Calu3 (cell line): ENCODE results near the gene GMPR2. TPM values are rescaled to one million over a fixed set of nuclear protein-coding genes. Genes with fewer than 3 reads are reported as not detected.
A peak's percentile ranks its signal among the peaks of the same experiment; 100 is the strongest.
"Not testable (repeated sequence)": the region's sequence is repeated elsewhere in the genome, so short reads cannot be mapped to it uniquely, and the experiment has no call there.

Experiments used
- BruUV-seq: library from RNA; stranded (reverse); fragments of 400-500 nt; replicated peaks from 2 replicates; lab custom pipeline; 2021; lab: Mats Ljungman, UMichigan
- CTCF ChIA-PET: fragments of 300-600 bp; sonication (Branson Sonifier 250); formaldehyde crosslinking; loops from one replicate; lab custom pipeline; 2022; ENCODE audit warnings: antibody characterized with exemption; lab: Charles Lee
- DNase-seq: peaks from one replicate; pipeline ENCODE4 v3.0.0; 2022
- H3K27ac Mint-ChIP-seq: one replicate; pipeline ENCODE4 v1.8.0; 2022; ENCODE audit warnings: mixed read lengths; ENCODE audit not compliant: unreplicated experiment
- H3K27me3 Mint-ChIP-seq: one replicate; pipeline ENCODE4 v1.8.0; 2022; ENCODE audit warnings: mixed read lengths; ENCODE audit not compliant: unreplicated experiment
- H3K36me3 Mint-ChIP-seq: one replicate; pipeline ENCODE4 v1.8.0; 2022; ENCODE audit warnings: mild to moderate bottlenecking, moderate library complexity, mixed read lengths; ENCODE audit not compliant: insufficient read depth, unreplicated experiment
- H3K4me1 Mint-ChIP-seq: one replicate; pipeline ENCODE4 v1.8.0; 2022; ENCODE audit warnings: mild to moderate bottlenecking, low read depth, mixed read lengths; ENCODE audit not compliant: unreplicated experiment
- H3K4me3 Mint-ChIP-seq: one replicate; pipeline ENCODE4 v1.8.0; 2022; ENCODE audit warnings: mild to moderate bottlenecking, low read depth, moderate library complexity, mixed read lengths; ENCODE audit not compliant: unreplicated experiment
- H3K9me3 Mint-ChIP-seq: one replicate; pipeline ENCODE4 v1.8.0; 2022; ENCODE audit warnings: low read depth, mixed read lengths; ENCODE audit not compliant: unreplicated experiment
- intact Hi-C: fragments of 100-400 bp; cut with micrococcal nuclease; formaldehyde crosslinking; loops from one replicate; pipeline ENCODE4 v1.10.0; 2022; ENCODE audit not compliant: unreplicated experiment
- total RNA-seq: library from RNA; stranded (reverse); gene quantifications from 2 replicates; pipeline ENCODE4 v1.2.3, GENCODE V29; 2022
- TF ChIP-seq, protein P1 (sequence below): fragments of 200-600 bp; IDR thresholded peaks from one replicate; pipeline ENCODE4 v1.8.0; 2022; ENCODE audit warnings: antibody characterized with exemption; ENCODE audit not compliant: unreplicated experiment

Gene GMPR2
- total RNA-seq, 1 experiment from 2014 or later: 63.4 TPM

- intact Hi-C loops: no loop called here
- H3K36me3 Mint-ChIP-seq: peaks cover 52% of the 10 kb centered on the region
- H3K4me3 Mint-ChIP-seq: peak within 1 kb of the TSS; percentile 81
- BruUV-seq: no TSS peak
- no peaks in the 10 kb centered on the region for H3K9me3 Mint-ChIP-seq
- peaks cover 12% of the 10 kb centered on the region for H3K4me1 Mint-ChIP-seq
- peak; percentile 80 for DNase-seq
- H3K27ac Mint-ChIP-seq: peak within 1 kb of the TSS; percentile 4
- TF ChIP-seq, protein P1, sequence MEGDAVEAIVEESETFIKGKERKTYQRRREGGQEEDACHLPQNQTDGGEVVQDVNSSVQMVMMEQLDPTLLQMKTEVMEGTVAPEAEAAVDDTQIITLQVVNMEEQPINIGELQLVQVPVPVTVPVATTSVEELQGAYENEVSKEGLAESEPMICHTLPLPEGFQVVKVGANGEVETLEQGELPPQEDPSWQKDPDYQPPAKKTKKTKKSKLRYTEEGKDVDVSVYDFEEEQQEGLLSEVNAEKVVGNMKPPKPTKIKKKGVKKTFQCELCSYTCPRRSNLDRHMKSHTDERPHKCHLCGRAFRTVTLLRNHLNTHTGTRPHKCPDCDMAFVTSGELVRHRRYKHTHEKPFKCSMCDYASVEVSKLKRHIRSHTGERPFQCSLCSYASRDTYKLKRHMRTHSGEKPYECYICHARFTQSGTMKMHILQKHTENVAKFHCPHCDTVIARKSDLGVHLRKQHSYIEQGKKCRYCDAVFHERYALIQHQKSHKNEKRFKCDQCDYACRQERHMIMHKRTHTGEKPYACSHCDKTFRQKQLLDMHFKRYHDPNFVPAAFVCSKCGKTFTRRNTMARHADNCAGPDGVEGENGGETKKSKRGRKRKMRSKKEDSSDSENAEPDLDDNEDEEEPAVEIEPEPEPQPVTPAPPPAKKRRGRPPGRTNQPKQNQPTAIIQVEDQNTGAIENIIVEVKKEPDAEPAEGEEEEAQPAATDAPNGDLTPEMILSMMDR: no peak
- no peaks in the 10 kb centered on the region for H3K27me3 Mint-ChIP-seq
- CTCF ChIA-PET: interaction anchor here (0.6 to 1.6 kb wide), 9 partner anchors 13 to 107 kb away, joined by 3 to 9 read pairs (median 4); partner anchors contain the start of genes CIDEB, DHRS1, NOP9 and RABGGTA
Measured at GRCh38 chr14:24215495-24216344, 17.0 kb upstream of the GMPR2 start, which contains the start of gene MDP1. TSS of gene MDP1 (minus strand) at chr14:24216066. CDS start at chr14:24215955, 111 bp downstream.

- Mint-ChIP-seq H3K9me3 (no peaks in the 10 kb centered on the region), H3K4me3 (peak overlapping the region; percentile 81), H3K27ac (peak overlapping the region; percentile 4), H3K27me3 (no peaks in the 10 kb centered on the region), H3K36me3 (peaks cover 50% of the 10 kb centered on the region), H3K4me1 (peaks cover 12% of the 10 kb centered on the region)
- BruUV-seq: no TSS peak
- TF ChIP-seq, protein P1: no peak
- CTCF ChIA-PET: interaction anchor here (0.8 to 1.6 kb wide), 8 partner anchors 12 to 108 kb away, joined by 3 to 9 read pairs (median 4); partner anchors contain the start of genes CIDEB, RABGGTA and TINF2
- DNase-seq: no peak
- intact Hi-C loops: no loop called here
Measured at GRCh38 chr14:24216345-24216699, 16.4 kb upstream of the GMPR2 start.

DNA sequence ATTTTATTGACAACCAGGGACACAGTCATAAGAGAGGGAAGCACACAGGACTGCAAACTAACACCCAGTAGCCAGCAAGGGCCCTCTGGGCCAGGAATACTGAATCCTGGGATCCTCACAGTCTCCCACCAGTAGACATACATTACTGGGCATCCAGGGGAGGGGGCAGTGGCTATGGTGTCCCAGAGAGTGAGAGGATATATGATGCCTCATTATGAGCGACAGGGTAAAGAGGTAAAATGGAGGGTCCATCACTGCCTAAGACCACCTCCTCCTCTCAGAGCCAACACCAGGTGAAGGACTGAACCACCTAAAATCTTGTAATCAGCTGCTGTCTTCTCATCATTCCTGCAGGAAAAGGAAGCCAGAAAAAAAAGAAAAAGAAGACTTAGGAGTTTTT lies 15.9 kb upstream of the GMPR2 start:
- H3K4me1 Mint-ChIP-seq: peaks cover 12% of the 10 kb centered on the region
- H3K4me3 Mint-ChIP-seq, CTCF ChIA-PET, intact Hi-C loops, BruUV-seq, H3K27me3 Mint-ChIP-seq, H3K27ac Mint-ChIP-seq, DNase-seq, H3K9me3 Mint-ChIP-seq: not testable (repeated sequence)
- peaks cover 47% of the 10 kb centered on the region for H3K36me3 Mint-ChIP-seq

DNA sequence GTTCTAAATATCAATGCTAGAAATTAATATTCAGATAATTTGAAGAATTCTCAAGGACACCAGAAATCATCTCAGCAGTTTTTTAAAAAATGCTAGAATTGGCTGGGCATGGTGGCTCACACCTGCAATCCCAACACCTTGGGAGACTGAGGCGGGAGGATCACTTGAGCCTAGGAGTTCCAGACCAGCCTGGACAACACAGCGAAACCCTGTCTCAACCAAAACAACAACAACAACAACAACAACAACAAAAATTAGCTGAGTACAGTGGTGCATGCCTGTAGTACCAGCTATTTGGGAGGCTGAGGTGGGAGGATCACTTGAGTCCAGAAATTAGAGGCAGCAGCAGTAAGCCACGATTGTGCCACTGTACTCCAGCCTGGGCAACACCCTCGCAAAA lies 13.6 kb upstream of the GMPR2 start:
- intact Hi-C loops: no loop called here
- H3K4me1 Mint-ChIP-seq: peaks cover 7% of the 10 kb centered on the region

More for the DNA sequence above, 13.6 kb upstream of the GMPR2 start:
- Mint-ChIP-seq H3K27ac (no peak overlapping the region), H3K4me3 (no peak overlapping the region), H3K9me3 (no peaks in the 10 kb centered on the region), H3K36me3 (peaks cover 25% of the 10 kb centered on the region), H3K27me3 (no peaks in the 10 kb centered on the region)
- CTCF ChIA-PET: interaction anchor here (0.6 kb wide), 1 partner anchor 10 kb away, joined by 4 read pairs; no protein-coding TSS in a partner anchor
- TF ChIP-seq, protein P1: no peak
- no TSS peak for BruUV-seq
- no peak for DNase-seq
